ENCODE results near the gene FOXF1.

- TF ChIP-seq CTCF (IDR thresholded peaks at IDR 0.05; ENCODE audit: low read depth, low read length) (no peak), EZH2phosphoT487 (IDR thresholded peaks at IDR 0.05; ENCODE audit: low read depth) (no peak)
Measured at GRCh38 chr16:86476956-86477534, 33.3 kb upstream of the FOXF1 start.

Data from OCI-LY3 (cell line).